Ishikawa (cell line): Measurements from ENCODE around the gene SLC35F2.

ENCODE experiments used
- CEBPB ChIP-seq: IDR thresholded peaks from 2 replicates; pipeline ENCODE4 v1.6.1; 2012
- FOXM1 ChIP-seq: IDR thresholded peaks from 2 replicates; pipeline ENCODE4 v1.6.1; 2012; ENCODE audit warnings: low read depth, borderline replicate concordance

DNA sequence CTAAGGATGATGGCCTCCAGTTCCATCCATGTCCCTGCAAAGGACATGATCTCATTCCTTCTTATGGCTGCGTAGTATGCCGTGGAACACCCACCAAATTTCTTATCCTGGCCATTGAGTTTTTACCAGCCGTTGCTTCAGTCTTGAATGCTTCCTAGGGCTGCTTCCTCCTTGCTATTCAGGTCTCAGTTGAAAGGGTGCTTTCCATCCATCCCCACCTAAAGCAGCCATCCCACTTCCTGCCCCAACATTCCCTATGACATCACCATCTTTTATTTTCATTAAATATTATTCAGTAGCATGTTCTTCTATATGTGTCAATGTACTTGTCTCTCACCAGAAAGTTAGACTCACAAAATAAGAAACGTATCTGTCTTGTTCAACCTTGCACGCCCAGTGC is 106.1 kb downstream of the SLC35F2 start:
- TF ChIP-seq CEBPB = no peak
- TF ChIP-seq FOXM1 = no peak
